Measurements from ENCODE around the gene ID3. TPM values are rescaled to one million over a fixed set of nuclear protein-coding genes. Genes with fewer than 3 reads are reported as not detected.
"Not testable (repeated sequence)": the region's sequence is repeated elsewhere in the genome, so short reads cannot be mapped to it uniquely, and the experiment has no call there.

Gene ID3
- total and polyA plus RNA-seq, 8 donors: 79.4 to 1,101 (median 129) TPM

DNA sequence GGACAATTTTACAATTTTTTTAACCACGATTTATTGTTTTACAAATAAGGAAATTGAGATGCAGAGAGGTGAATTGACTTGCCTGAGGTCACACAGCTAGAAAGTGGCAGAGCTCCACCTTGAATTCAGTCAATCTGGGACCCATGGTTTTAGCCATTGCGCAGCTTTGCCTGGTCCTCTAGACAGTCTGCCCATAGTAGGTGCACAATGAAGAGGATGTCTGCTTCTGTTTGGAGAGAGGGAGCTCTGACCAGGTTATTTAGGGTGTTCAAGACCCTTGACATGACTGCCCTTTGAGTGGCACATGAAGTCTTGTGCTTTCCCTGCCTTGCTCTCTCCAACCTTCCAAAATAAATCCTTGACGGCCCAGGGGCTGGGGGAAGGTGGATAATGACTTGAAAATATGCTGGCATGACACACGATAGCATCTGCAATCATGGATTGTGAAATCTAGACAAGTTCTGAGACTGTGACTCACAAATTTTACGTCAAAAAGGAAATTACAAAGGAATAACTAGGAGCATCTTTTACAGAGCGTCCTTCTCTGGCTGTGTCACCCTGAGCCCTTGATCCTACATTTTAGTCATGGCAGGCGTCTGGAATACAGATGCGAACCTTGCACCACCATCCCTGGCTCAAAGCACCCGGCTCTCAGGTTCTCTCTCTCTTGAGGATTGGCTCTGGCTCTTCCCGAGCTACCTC, 26.2 kb upstream of the ID3 start:
- DNase-seq: no peak
- intact Hi-C loops (cut with DNase I; ENCODE audit: low total_unique reads): no loop called here
- peak overlapping the region in 1 of 5 donors; percentile 14 for H3K27ac ChIP-seq
- WGBS, 5 donors: 64 to 78% (median 77%) methylated on average over 10 of the region's 10 CpGs
- no peaks in the 10 kb centered on the region for H3K36me3 ChIP-seq
- no peak overlapping the region for H3K4me3 ChIP-seq
- H3K4me1 ChIP-seq: peaks cover 0 to 4% (median 0%) of the 10 kb centered on the region in 4 donors
- H3K9me3 ChIP-seq: no peaks in the 10 kb centered on the region
- TF ChIP-seq POLR2AphosphoS5 (IDR thresholded peaks at IDR 0.05) (peak in 2 of 3 donors; percentile 38 to 51), EP300 (IDR thresholded peaks at IDR 0.05) (no peak)
- no peaks in the 10 kb centered on the region for H3K27me3 ChIP-seq

DNA sequence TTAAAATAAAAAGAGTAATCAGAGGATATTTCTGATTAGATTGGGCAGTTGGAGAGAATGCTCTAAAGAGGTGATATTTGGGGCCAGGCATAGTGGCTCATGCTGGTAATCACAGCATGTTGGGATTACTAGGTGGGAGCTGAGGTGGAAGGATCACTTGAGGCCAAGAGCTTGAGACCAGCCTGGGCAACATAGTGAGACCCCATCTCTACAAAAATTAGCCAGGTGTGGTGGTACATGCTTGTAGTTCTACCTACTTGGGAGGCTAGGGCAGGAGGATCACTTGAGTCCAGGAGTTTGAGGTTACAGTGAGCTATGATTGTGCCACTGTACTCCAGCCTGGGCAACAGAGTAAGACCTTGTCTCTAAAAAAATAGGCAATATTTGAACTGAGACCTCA, 24.4 kb upstream of the ID3 start:
- DNase-seq; H3K4me3 ChIP-seq; H3K36me3 ChIP-seq; H3K4me1 ChIP-seq; H3K27me3 ChIP-seq; H3K9me3 ChIP-seq; intact Hi-C loops (cut with DNase I; ENCODE audit: low total_unique reads); H3K27ac ChIP-seq: not testable (repeated sequence)

DNA sequence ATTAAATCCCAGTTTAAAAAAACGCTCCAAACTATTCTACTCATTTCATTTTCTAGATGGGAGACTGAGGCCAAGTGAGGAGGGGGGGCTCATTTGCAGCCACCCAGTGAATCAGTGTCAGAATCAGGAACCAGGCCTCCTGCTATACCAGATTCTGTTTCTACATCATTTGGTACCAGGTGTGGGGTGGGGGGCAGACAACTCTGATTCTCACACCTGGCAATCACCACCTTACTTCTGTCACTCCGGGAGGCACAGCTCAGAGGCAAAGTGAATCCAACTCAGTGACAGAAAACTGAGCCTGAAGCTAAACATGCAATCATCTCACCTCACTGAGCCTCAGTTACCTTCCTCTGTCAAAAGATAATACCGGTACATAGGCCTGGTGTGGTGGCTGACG, 23.5 kb upstream of the ID3 start:
- peaks cover 8 to 17% (median 13%) of the 10 kb centered on the region in 4 donors for H3K4me1 ChIP-seq
- no peak overlapping the region for H3K27ac ChIP-seq
- intact Hi-C loops (cut with DNase I; ENCODE audit: low total_unique reads): no loop called here
- TF ChIP-seq POLR2A (IDR thresholded peaks at IDR 0.05) (no peak), POLR2AphosphoS5 (IDR thresholded peaks at IDR 0.05) (no peak), EP300 (IDR thresholded peaks at IDR 0.05) (no peak)
- TF ChIP-seq, protein P1, sequence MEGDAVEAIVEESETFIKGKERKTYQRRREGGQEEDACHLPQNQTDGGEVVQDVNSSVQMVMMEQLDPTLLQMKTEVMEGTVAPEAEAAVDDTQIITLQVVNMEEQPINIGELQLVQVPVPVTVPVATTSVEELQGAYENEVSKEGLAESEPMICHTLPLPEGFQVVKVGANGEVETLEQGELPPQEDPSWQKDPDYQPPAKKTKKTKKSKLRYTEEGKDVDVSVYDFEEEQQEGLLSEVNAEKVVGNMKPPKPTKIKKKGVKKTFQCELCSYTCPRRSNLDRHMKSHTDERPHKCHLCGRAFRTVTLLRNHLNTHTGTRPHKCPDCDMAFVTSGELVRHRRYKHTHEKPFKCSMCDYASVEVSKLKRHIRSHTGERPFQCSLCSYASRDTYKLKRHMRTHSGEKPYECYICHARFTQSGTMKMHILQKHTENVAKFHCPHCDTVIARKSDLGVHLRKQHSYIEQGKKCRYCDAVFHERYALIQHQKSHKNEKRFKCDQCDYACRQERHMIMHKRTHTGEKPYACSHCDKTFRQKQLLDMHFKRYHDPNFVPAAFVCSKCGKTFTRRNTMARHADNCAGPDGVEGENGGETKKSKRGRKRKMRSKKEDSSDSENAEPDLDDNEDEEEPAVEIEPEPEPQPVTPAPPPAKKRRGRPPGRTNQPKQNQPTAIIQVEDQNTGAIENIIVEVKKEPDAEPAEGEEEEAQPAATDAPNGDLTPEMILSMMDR (IDR thresholded peaks at IDR 0.05): no peak
- H3K36me3 ChIP-seq: no peaks in the 10 kb centered on the region
- 94 to 97% (median 95%) methylated on average over 4 of the region's 4 CpGs for WGBS, 5 donors
- H3K4me3 ChIP-seq: no peak overlapping the region
- H3K27me3 ChIP-seq: no peaks in the 10 kb centered on the region
- H3K9me3 ChIP-seq: no peaks in the 10 kb centered on the region
- DNase-seq: no peak

DNA sequence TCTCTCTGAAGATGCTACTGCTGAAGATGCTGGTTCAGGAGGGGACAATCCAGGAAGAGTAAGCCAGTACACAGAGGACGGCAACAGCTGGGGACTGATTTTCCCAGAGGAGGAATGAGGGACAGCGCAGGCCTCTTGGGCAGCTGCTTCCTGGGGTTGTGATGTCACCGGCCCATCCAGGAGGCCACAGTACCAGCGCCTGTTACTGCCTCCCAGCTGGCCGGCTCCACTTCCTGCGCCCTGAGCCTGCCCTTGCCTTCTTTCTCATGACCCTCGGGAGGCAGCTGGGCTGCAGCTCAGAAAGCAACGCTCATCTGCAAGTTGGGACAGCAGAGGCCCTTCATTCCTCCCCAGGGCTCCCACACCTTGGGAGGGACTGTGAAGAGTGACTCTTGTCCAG, 21.9 kb upstream of the ID3 start:
- Histone ChIP-seq H3K27me3 (no peaks in the 10 kb centered on the region), H3K4me1 (peaks cover 24 to 33% (median 28%) of the 10 kb centered on the region in 4 donors), H3K9me3 (no peaks in the 10 kb centered on the region), H3K36me3 (no peaks in the 10 kb centered on the region), H3K4me3 (no peak overlapping the region), H3K27ac (peak overlapping the region in 3 of 5 donors; percentile 29 to 60 (median 50))
- TF ChIP-seq EP300 (IDR thresholded peaks at IDR 0.05) (no peak), POLR2AphosphoS5 (IDR thresholded peaks at IDR 0.05) (peak in 1 of 3 donors; percentile 7)
- intact Hi-C loops (cut with DNase I; ENCODE audit: low total_unique reads): no loop called here
- peak in 1 of 2 donors; percentile 78 for DNase-seq
- WGBS, 5 donors: 66 to 82% (median 70%) methylated on average over 8 of the region's 8 CpGs

DNA sequence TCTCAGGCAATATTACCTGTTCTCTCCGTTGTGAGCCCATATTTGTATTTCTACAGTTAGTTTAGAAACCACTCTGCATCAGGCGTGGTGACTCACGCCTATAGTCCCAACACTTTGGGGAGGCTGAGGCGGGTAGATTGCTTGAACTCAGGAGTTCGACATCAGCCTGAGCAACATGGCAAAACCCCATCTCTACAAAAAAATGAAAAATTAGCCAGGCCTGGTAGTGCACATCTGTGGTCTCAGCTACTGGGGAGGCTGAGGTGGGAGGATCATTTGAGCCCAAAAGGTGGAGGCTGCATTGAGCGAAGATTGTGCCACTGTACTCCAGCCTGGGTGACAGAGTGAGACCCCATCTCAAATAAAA, 19.7 kb upstream of the ID3 start:
- Histone ChIP-seq H3K36me3 (no peaks in the 10 kb centered on the region), H3K27ac (peak overlapping the region in 3 of 5 donors; percentile 76 to 85 (median 79)), H3K4me1 (peaks cover 34 to 46% (median 37%) of the 10 kb centered on the region in 4 donors), H3K4me3 (no peak overlapping the region), H3K27me3 (no peaks in the 10 kb centered on the region), H3K9me3 (no peaks in the 10 kb centered on the region)
- intact Hi-C loops (cut with DNase I; ENCODE audit: low total_unique reads): no loop called here
- no peak for TF ChIP-seq POLR2AphosphoS5 (IDR thresholded peaks at IDR 0.05)
- TF ChIP-seq, protein P1 (IDR thresholded peaks at IDR 0.05): no peak
- TF ChIP-seq POLR2A (IDR thresholded peaks at IDR 0.05): no peak
- no peak for DNase-seq
- 82 to 88% (median 86%) methylated on average over 6 of the region's 6 CpGs for WGBS, 5 donors

DNA sequence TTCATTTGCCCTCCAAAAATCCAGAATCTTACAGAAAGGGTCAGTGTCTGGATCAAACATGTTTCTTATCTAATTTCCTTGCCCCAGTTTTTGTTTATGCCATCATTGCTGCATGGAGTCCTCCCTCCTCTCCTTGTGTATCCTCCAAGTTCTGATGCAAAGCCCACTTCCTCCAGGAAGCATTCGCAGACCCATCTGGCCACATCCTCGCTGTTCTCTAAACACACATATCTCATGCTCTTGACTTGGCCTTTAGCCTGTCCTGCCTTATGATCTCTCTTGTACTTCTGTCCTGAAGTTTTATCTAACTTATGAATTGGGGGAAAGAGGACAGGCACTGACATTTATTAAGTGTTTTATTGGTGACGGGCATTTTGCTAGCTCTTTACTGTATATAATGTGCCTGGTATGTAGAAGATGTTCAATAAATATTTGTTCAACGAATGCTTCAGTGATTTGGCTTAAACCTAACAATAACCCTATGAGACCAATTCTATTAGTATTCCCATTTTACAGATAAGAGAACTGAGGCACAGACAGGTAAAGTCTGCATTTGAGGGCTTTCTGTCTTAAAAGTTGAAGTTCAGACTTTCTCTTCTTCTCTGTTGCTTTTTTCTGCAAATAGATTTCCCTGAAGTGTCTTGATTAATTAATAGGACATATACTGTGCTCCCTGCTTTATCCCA, 19.2 kb upstream of the ID3 start:
- Histone ChIP-seq H3K9me3 (no peaks in the 10 kb centered on the region), H3K27ac (peak overlapping the region in 4 of 5 donors; percentile 71 to 85 (median 78)), H3K27me3 (no peaks in the 10 kb centered on the region), H3K4me1 (peaks cover 34 to 46% (median 37%) of the 10 kb centered on the region in 4 donors), H3K36me3 (no peaks in the 10 kb centered on the region), H3K4me3 (no peak overlapping the region)
- intact Hi-C loops (cut with DNase I; ENCODE audit: low total_unique reads): no loop called here
- WGBS, 5 donors: 72 to 76% (median 76%) methylated on average over 4 of the region's 4 CpGs
- no peak for DNase-seq
- TF ChIP-seq, protein P1 (IDR thresholded peaks at IDR 0.05): no peak
- TF ChIP-seq POLR2AphosphoS5 (IDR thresholded peaks at IDR 0.05): no peak

All from stomach (tissue), 9 donors.